Type B pancreatic cell (in vitro differentiated cells): ENCODE results near the gene SEMA7A. TPM values are rescaled to one million over a fixed set of nuclear protein-coding genes. Genes with fewer than 3 reads are reported as not detected.

Experiments
- DNase-seq: peaks from one replicate; pipeline ENCODE4 v3.0.0; 2021; ENCODE audit warnings: mixed read lengths; ENCODE audit not compliant: unreplicated experiment; ENCODE audit errors: extremely low spot score
- H3K27ac Mint-ChIP-seq: 2 replicates; pipeline ENCODE4 v1.8.0; 2021; ENCODE audit warnings: mild to moderate bottlenecking, mixed read lengths
- H3K27me3 Mint-ChIP-seq: 2 replicates; pipeline ENCODE4 v1.8.0; 2021; ENCODE audit warnings: mixed read lengths
- H3K36me3 Mint-ChIP-seq: 2 replicates; pipeline ENCODE4 v1.8.0; 2021; ENCODE audit warnings: mixed read lengths
- H3K4me1 Mint-ChIP-seq: one replicate; pipeline ENCODE4 v1.8.0; 2021; ENCODE audit warnings: mixed read lengths; ENCODE audit not compliant: unreplicated experiment
- H3K4me3 Mint-ChIP-seq: 2 replicates; pipeline ENCODE4 v1.8.0; 2021; ENCODE audit warnings: mild to moderate bottlenecking, mixed read lengths
- H3K9me3 Mint-ChIP-seq: 2 replicates; pipeline ENCODE4 v1.8.0; 2021; ENCODE audit warnings: mixed read lengths
- total RNA-seq: library from RNA; stranded (reverse); gene quantifications from 2 replicates; pipeline ENCODE4 v1.2.1, GENCODE V29; 2021; ENCODE audit warnings: low replicate concordance
- TF ChIP-seq, protein P1 (sequence below): fragments of 200-600 bp; sonication (generic); conservative IDR thresholded peaks from 2 replicates; pipeline ENCODE4 v1.5.0; 2021; ENCODE audit warnings: antibody characterized with exemption, mild to moderate bottlenecking

Gene SEMA7A
- total RNA-seq, 1 donor from 2014 or later, result 6.3 TPM

DNA sequence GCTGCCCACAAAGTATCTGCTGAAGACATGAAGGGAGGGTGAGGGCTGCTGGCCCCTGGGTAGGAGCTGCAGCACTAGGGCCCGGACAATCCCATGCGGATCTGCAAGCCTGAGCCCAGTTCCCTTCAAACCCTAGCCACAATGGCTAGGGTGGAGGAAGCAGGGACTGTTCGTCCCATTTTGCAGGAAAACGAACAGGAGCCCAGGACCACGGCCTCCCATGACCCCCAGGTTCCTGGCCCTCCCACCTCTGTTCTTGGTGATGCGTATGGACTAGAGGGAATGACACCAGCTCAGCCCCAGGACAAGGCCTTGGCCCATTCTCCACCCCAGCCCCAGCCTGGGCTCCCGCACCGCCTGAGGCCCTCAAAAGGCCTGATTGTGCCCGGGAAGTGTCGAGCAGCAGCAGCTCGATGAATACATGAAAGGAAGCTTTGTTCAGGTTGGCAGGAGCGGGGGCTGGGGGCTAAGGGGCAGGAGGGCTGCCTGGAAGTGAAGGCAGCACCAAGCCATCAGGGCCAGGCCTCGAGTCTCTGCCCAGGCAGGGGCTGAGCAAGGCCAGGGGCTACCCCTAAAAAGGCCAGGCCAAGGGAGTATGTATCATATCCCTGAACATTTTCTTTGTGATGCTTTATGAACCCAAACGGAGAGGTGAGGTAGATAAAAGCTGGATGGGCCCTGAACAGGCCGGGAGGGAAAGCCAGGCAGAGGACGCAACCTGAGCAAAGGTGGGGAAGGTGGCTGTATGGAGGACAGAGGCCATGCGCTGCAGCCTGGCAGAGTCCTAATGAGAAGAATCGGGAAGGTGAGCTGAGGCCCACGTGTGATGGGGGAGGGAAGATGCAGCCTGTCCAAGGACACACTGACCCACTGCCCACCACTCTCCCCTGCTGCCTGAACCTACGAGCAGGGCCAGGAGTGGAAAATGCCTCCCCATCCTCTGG lies 12.2 kb downstream of the SEMA7A start:
- Mint-ChIP-seq H3K36me3 (no peaks in the 10 kb centered on the region), H3K4me1 (peaks cover 35% of the 10 kb centered on the region), H3K27me3 (no peaks in the 10 kb centered on the region), H3K27ac (peak overlapping the region; percentile 17), H3K4me3 (no peak overlapping the region), H3K9me3 (no peaks in the 10 kb centered on the region)
- DNase-seq, result no peak
- TF ChIP-seq, protein P1, sequence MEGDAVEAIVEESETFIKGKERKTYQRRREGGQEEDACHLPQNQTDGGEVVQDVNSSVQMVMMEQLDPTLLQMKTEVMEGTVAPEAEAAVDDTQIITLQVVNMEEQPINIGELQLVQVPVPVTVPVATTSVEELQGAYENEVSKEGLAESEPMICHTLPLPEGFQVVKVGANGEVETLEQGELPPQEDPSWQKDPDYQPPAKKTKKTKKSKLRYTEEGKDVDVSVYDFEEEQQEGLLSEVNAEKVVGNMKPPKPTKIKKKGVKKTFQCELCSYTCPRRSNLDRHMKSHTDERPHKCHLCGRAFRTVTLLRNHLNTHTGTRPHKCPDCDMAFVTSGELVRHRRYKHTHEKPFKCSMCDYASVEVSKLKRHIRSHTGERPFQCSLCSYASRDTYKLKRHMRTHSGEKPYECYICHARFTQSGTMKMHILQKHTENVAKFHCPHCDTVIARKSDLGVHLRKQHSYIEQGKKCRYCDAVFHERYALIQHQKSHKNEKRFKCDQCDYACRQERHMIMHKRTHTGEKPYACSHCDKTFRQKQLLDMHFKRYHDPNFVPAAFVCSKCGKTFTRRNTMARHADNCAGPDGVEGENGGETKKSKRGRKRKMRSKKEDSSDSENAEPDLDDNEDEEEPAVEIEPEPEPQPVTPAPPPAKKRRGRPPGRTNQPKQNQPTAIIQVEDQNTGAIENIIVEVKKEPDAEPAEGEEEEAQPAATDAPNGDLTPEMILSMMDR, result no peak

DNA sequence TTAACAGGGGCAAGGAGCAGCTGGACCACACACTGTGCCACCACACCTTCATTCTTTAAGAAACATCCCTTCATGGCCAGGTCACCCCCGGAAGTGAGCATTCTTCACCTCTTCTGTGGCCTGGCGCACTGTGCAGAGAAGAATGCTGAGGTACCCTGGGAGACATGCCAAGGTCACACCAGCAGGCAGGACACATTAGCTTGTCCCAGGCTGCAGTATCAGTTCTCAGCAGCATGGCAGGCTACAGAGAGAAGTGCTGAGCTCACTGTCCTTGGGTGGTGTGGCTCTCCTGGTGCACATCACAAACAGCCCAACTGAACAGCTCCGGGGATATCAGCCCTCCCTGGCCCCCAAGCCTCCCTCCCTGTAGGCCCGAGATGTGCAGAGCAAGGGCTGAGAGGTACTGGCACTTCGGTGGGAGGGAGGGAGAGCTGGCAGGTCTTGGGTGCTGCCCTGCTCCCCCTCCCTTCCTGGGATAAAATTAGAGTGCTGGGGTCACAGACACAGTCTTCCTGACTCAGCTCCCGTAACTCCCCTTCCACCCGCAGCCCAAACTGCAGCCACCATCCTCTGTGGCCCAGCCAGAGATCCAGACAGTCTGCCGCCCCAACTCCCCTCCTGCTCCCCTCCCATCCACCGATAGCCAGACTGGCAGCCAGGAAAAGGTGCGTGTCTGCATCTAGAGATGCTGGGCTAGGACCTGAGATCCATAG lies 13.4 kb downstream of the SEMA7A start:
- Mint-ChIP-seq H3K27me3 (no peaks in the 10 kb centered on the region), H3K36me3 (peaks cover 5% of the 10 kb centered on the region), H3K4me1 (peaks cover 40% of the 10 kb centered on the region), H3K4me3 (peak overlapping the region; percentile 44), H3K27ac (peak overlapping the region; percentile 54), H3K9me3 (no peaks in the 10 kb centered on the region)
- TF ChIP-seq, protein P1, result no peak
- no peak for DNase-seq

DNA sequence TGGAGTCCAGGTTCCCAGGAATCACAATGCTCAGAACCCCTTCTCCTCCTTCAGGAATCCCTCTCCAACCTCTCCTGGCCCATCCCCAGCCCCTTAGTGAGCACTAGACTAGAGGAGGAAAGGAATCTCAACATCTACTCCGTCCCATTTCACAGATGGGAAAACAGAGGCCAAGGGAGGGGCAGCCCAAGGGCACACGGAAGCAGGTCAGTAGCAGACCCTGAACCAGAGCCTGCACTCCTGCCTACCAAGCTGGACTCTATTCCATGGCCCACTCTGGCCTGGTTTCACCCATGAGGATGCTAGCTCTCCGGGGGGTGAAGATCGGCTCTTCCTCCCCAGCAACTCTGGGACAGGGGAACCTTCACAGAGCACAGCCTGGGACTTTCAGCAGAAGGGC lies 14.3 kb downstream of the SEMA7A start:
- H3K27ac Mint-ChIP-seq, result no peak overlapping the region
- peaks cover 5% of the 10 kb centered on the region for H3K36me3 Mint-ChIP-seq
- no peaks in the 10 kb centered on the region for H3K9me3 Mint-ChIP-seq
- no peaks in the 10 kb centered on the region for H3K27me3 Mint-ChIP-seq
- DNase-seq, result no peak
- no peak overlapping the region for H3K4me3 Mint-ChIP-seq
- TF ChIP-seq, protein P1, result no peak
- peaks cover 40% of the 10 kb centered on the region for H3K4me1 Mint-ChIP-seq

DNA sequence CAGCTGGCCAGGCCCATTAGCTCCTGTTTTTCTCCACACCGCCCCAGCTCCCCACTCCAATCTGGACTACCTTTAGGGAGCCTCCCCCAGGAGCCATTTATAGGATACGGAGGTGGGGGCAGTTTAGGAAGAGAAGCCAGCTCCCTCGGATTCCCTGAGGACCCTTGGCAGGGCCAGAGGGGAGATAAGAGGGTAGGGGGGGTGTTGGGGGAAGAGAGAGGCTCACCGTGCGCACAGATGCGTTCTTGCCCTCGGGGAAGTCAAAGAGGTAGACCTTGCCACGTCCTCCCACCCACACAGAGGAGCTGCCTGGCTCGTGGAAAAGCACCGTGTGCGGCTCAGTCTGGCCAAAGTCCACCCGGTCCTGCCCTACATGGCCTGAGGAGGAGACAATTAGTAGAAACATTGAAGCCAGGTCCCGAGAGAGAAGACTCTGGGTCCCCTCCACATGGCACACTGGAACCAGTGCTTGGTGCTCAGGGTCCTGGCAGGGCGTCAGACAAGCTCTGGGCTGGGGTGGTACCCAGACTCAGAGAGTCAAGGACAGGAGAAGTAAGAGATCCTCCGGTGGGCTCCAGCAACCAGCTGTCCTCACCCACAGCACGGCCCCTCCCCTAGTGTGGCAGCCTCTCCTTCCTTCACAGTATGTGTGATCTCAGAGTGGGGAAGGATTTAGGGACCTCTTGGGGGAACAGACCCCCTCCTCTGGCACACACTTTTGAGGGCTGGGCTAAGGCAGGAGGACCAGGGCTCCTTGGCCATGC lies 15.0 kb downstream of the SEMA7A start:
- TF ChIP-seq, protein P1, result no peak
- DNase-seq, result no peak
- Mint-ChIP-seq H3K36me3 (peaks cover 9% of the 10 kb centered on the region), H3K4me3 (no peak overlapping the region), H3K4me1 (peaks cover 39% of the 10 kb centered on the region), H3K9me3 (no peaks in the 10 kb centered on the region), H3K27ac (no peak overlapping the region), H3K27me3 (no peaks in the 10 kb centered on the region)

DNA sequence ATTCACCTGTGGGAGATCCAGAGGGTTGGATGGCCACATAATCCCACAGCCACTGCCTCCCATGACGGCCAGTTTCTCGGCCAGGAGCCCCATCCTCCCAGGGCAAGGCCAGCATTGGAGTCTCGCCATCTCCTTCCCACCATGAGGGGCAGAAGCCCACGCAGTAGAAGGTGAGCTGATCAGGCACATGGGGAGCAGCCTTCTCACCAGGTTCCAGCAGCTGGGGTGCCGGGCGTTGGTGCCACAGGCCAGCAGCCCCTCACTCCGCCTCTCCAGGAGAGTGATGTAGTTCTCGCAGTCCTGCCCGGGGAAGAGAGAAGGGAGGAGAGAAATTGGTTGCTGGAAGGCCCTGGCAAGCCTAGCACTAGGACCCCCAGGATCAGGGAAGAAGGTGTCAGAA lies 16.1 kb downstream of the SEMA7A start:
- TF ChIP-seq, protein P1, result no peak
- peaks cover 9% of the 10 kb centered on the region for H3K36me3 Mint-ChIP-seq
- no peak overlapping the region for H3K4me3 Mint-ChIP-seq
- H3K4me1 Mint-ChIP-seq, result peaks cover 33% of the 10 kb centered on the region
- H3K27me3 Mint-ChIP-seq, result no peaks in the 10 kb centered on the region
- no peak for DNase-seq
- no peaks in the 10 kb centered on the region for H3K9me3 Mint-ChIP-seq
- H3K27ac Mint-ChIP-seq, result no peak overlapping the region
